ENCODE results near the gene MBD2. TPM values are rescaled to one million over a fixed set of nuclear protein-coding genes. Genes with fewer than 3 reads are reported as not detected.
"Not testable (repeated sequence)": the region's sequence is repeated elsewhere in the genome, so short reads cannot be mapped to it uniquely, and the experiment has no call there.

MBD2 gene
- total and polyA plus RNA-seq, 2 donors (not counting 1 experiment from before 2014, with no cell fraction given): 53.0 to 134 TPM

DNA sequence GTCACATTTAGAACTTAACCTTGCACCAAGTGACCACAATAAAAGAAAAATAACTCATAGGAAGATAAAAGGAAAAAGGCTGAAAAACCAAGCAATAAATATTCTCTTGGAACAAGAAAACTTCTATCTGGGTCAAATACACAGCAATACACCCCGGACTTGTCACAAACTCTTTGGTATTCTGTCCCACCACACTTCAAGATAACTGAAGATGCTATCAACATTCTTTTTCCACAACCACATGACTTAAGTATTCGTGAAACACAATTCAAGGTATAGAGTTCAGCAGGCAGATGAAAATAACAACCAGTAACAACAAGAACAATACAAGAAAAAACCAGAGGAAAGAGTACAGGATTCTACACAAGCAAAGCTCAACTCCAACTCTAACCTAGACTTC is 18.0 kb downstream of the MBD2 start:
- CTCF ChIA-PET: interaction anchor here (1.1 to 1.8 kb wide), 2 partner anchors 17 to 64 kb away, joined by 4 to 6 read pairs; no protein-coding TSS in a partner anchor
- ATAC-seq (ENCODE audit: low read depth): no peak
- peaks cover 97% of the 10 kb centered on the region for H3K79me2 ChIP-seq (ENCODE audit: control insufficient read depth, insufficient read depth, low read length)
- H4K20me1 ChIP-seq (ENCODE audit: control insufficient read depth, insufficient read depth, low read length, poor library complexity, severe bottlenecking): peaks cover 56% of the 10 kb centered on the region
- H3K4me3 Mint-ChIP-seq: no peak overlapping the region
- no peaks in the 10 kb centered on the region for H3K27me3 Mint-ChIP-seq
- H3K27ac Mint-ChIP-seq: no peak overlapping the region
- H3K9ac ChIP-seq (ENCODE audit: low read length): no peak overlapping the region
- H3K36me3 ChIP-seq (replicated peaks in 1 of 2; ENCODE audit: control extremely low read depth in 1 of 2, control insufficient read depth in 1 of 2, extremely low read depth in 1 of 2, insufficient read depth in 2 of 2, low read length in 1 of 2): peaks cover 16 to 19% of the 10 kb centered on the region in 2 experiments
- intact Hi-C loops (cut with micrococcal nuclease): no loop called here
- H3K4me1 ChIP-seq (ENCODE audit: control insufficient read depth in 2 of 2, insufficient read depth in 2 of 2, low read length in 2 of 2): peaks cover 25 to 38% of the 10 kb centered on the region in 2 donors
- H3K27me3 ChIP-seq (replicated peaks in 1 of 4; ENCODE audit: control extremely low read depth in 1 of 4, control insufficient read depth in 3 of 4, insufficient read depth in 4 of 4, low read length in 3 of 4): no peaks in the 10 kb centered on the region
- H3K27ac ChIP-seq (ENCODE audit: low read length in 2 of 2): peak overlapping the region in 1 of 2 donors; percentile 37
- no peak for TF ChIP-seq EZH2 (IDR thresholded peaks at IDR 0.05; ENCODE audit: borderline replicate concordance, insufficient read depth, low read depth, low read length, poor library complexity, severe bottlenecking)
- TF ChIP-seq, protein P1, sequence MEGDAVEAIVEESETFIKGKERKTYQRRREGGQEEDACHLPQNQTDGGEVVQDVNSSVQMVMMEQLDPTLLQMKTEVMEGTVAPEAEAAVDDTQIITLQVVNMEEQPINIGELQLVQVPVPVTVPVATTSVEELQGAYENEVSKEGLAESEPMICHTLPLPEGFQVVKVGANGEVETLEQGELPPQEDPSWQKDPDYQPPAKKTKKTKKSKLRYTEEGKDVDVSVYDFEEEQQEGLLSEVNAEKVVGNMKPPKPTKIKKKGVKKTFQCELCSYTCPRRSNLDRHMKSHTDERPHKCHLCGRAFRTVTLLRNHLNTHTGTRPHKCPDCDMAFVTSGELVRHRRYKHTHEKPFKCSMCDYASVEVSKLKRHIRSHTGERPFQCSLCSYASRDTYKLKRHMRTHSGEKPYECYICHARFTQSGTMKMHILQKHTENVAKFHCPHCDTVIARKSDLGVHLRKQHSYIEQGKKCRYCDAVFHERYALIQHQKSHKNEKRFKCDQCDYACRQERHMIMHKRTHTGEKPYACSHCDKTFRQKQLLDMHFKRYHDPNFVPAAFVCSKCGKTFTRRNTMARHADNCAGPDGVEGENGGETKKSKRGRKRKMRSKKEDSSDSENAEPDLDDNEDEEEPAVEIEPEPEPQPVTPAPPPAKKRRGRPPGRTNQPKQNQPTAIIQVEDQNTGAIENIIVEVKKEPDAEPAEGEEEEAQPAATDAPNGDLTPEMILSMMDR (IDR thresholded peaks at IDR 0.05): no peak
- H3K9me3 ChIP-seq (ENCODE audit: control extremely low read depth in 1 of 3, control insufficient read depth in 2 of 3, insufficient read depth in 1 of 3, low read length in 2 of 3): no peaks in the 10 kb centered on the region
- H3K4me3 ChIP-seq (ENCODE audit: control extremely low read depth in 1 of 5, extremely low read depth in 1 of 5, insufficient read depth in 1 of 5, low read depth in 2 of 5, low read length in 4 of 5): no peak overlapping the region
- no peak for DNase-seq
- WGBS (ENCODE audit: insufficient coverage): 87% methylated on average over 2 of the region's 2 CpGs
- POLR2A ChIA-PET: no interaction called here
- no peaks in the 10 kb centered on the region for H3K9me3 Mint-ChIP-seq (ENCODE audit: insufficient read depth)
- H3K4me2 ChIP-seq (replicated peaks; ENCODE audit: low read depth, low read length, poor library complexity, severe bottlenecking): no peak overlapping the region
- H3K4me1 Mint-ChIP-seq: peaks cover 57% of the 10 kb centered on the region
- H2AFZ ChIP-seq (ENCODE audit: insufficient read depth, low read depth, low read length, poor library complexity, severe bottlenecking): no peak overlapping the region

DNA sequence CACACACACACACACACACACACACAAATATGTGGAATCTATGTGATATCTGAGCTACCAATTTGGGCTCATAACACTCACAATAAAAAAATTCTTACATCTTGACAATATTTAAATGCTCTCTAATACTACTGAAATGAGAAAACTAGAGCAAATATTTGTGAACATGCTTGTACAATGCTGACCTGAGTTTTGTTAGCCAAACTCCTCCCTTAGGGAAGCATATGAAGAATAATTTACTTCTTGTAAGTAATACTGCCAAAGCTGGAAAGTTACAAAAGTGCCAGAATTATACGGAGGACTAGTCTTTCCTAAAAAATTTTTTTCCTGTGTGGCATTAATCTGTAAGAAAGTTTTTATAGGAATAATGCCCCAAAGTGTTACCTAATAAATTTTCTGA is 18.5 kb downstream of the MBD2 start:
- Histone ChIP-seq H3K9me3 (ENCODE audit: control extremely low read depth in 1 of 3, control insufficient read depth in 2 of 3, insufficient read depth in 1 of 3, low read length in 2 of 3) (no peaks in the 10 kb centered on the region), H3K79me2 (ENCODE audit: control insufficient read depth, insufficient read depth, low read length) (peaks cover 97% of the 10 kb centered on the region), H3K4me3 (ENCODE audit: control extremely low read depth in 1 of 5, extremely low read depth in 1 of 5, insufficient read depth in 1 of 5, low read depth in 2 of 5, low read length in 4 of 5) (no peak overlapping the region), H2AFZ (ENCODE audit: insufficient read depth, low read depth, low read length, poor library complexity, severe bottlenecking) (no peak overlapping the region), H3K4me1 (ENCODE audit: control insufficient read depth in 2 of 2, insufficient read depth in 2 of 2, low read length in 2 of 2) (peaks cover 25 to 34% of the 10 kb centered on the region in 2 donors), H3K36me3 (replicated peaks in 1 of 2; ENCODE audit: control extremely low read depth in 1 of 2, control insufficient read depth in 1 of 2, extremely low read depth in 1 of 2, insufficient read depth in 2 of 2, low read length in 1 of 2) (peaks cover 18 to 24% of the 10 kb centered on the region in 2 experiments), H3K27ac (ENCODE audit: low read length in 2 of 2) (peak overlapping the region in 1 of 2 donors; percentile 37), H3K27me3 (replicated peaks in 1 of 4; ENCODE audit: control extremely low read depth in 1 of 4, control insufficient read depth in 3 of 4, insufficient read depth in 4 of 4, low read length in 3 of 4) (no peaks in the 10 kb centered on the region), H4K20me1 (ENCODE audit: control insufficient read depth, insufficient read depth, low read length, poor library complexity, severe bottlenecking) (peaks cover 53% of the 10 kb centered on the region), H3K4me2 (replicated peaks; ENCODE audit: low read depth, low read length, poor library complexity, severe bottlenecking) (no peak overlapping the region), H3K9ac (ENCODE audit: low read length) (no peak overlapping the region)
- WGBS (ENCODE audit: insufficient coverage): no CpG with 5 or more reads among the region's 1 CpG
- no peaks in the 10 kb centered on the region for H3K9me3 Mint-ChIP-seq (ENCODE audit: insufficient read depth)
- intact Hi-C loops (cut with micrococcal nuclease): no loop called here
- H3K27ac Mint-ChIP-seq: no peak overlapping the region
- no peak for ATAC-seq (ENCODE audit: low read depth)
- H3K27me3 Mint-ChIP-seq: no peaks in the 10 kb centered on the region
- peaks cover 57% of the 10 kb centered on the region for H3K4me1 Mint-ChIP-seq
- DNase-seq: no peak
- ChIA-PET POLR2A (no interaction called here), CTCF (no interaction called here)
- TF ChIP-seq, protein P1 (IDR thresholded peaks at IDR 0.05): no peak
- TF ChIP-seq EZH2 (IDR thresholded peaks at IDR 0.05; ENCODE audit: borderline replicate concordance, insufficient read depth, low read depth, low read length, poor library complexity, severe bottlenecking): no peak
- no peak overlapping the region for H3K4me3 Mint-ChIP-seq

DNA sequence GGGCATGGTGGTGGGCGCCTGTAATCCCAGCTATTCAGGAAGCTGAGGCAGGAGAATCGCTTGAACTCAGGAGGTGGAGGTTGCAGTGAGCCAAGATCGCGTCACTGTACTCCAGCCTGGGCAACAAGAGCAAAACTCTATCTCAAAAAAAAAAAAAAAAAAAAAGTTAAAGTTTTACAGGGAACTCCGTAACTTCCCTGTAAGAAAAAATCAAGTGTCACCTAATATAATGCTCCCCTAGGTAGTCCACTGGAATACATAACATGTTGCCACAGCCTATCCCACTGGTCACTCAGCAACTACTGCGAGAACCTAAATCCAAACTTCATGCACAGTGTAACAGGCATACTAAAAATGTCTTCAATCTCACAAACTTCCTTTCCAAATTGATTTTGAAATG is 19.0 kb downstream of the MBD2 start:
- H3K4me3 Mint-ChIP-seq; H3K4me3 ChIP-seq (ENCODE audit: control extremely low read depth in 1 of 5, extremely low read depth in 1 of 5, insufficient read depth in 1 of 5, low read depth in 2 of 5, low read length in 4 of 5); H3K9me3 Mint-ChIP-seq (ENCODE audit: insufficient read depth); ATAC-seq (ENCODE audit: low read depth); H3K27me3 Mint-ChIP-seq; H3K27ac Mint-ChIP-seq; H2AFZ ChIP-seq (ENCODE audit: insufficient read depth, low read depth, low read length, poor library complexity, severe bottlenecking); H3K9me3 ChIP-seq (ENCODE audit: control extremely low read depth in 1 of 3, control insufficient read depth in 2 of 3, insufficient read depth in 1 of 3, low read length in 2 of 3); H3K4me2 ChIP-seq (replicated peaks; ENCODE audit: low read depth, low read length, poor library complexity, severe bottlenecking); H3K27me3 ChIP-seq (replicated peaks in 1 of 4; ENCODE audit: control extremely low read depth in 1 of 4, control insufficient read depth in 3 of 4, insufficient read depth in 4 of 4, low read length in 3 of 4); H3K9ac ChIP-seq (ENCODE audit: low read length); intact Hi-C loops (cut with micrococcal nuclease); DNase-seq; POLR2A ChIA-PET; CTCF ChIA-PET; H3K27ac ChIP-seq (ENCODE audit: low read length in 2 of 2): not testable (repeated sequence)
- 96% methylated on average over 2 of the region's 6 CpGs for WGBS (ENCODE audit: insufficient coverage)
- H3K4me1 Mint-ChIP-seq: peaks cover 55% of the 10 kb centered on the region
- peaks cover 23 to 33% of the 10 kb centered on the region in 2 donors for H3K4me1 ChIP-seq (ENCODE audit: control insufficient read depth in 2 of 2, insufficient read depth in 2 of 2, low read length in 2 of 2)
- peaks cover 97% of the 10 kb centered on the region for H3K79me2 ChIP-seq (ENCODE audit: control insufficient read depth, insufficient read depth, low read length)
- peaks cover 53% of the 10 kb centered on the region for H4K20me1 ChIP-seq (ENCODE audit: control insufficient read depth, insufficient read depth, low read length, poor library complexity, severe bottlenecking)
- peaks cover 18 to 24% of the 10 kb centered on the region in 2 experiments for H3K36me3 ChIP-seq (replicated peaks in 1 of 2; ENCODE audit: control extremely low read depth in 1 of 2, control insufficient read depth in 1 of 2, extremely low read depth in 1 of 2, insufficient read depth in 2 of 2, low read length in 1 of 2)
